ENCODE data around the gene CDHR1.
A peak's percentile ranks its signal among the peaks of the same experiment; 100 is the strongest.

The CDHR1 gene

DNA sequence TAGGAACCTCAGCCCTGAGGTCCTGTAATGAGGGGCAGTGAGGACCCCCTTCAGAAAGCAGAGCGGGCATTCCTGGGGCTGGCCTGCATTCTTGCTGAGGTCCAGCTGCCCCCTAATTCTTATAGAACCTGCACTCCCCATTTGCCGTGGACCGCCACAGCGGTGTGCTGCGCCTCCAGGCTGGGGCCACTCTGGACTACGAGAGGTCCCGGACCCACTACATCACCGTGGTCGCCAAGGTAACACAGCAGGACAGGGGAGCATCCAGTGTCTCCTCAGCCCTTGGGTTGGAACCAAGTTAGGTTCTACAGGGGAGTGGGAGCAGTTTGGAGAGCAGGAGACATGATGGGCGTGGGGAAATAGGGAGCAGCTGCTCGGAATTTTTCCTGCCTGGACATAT, 7.3 kb downstream of the CDHR1 start:
- no peak for DNase-seq

DNA sequence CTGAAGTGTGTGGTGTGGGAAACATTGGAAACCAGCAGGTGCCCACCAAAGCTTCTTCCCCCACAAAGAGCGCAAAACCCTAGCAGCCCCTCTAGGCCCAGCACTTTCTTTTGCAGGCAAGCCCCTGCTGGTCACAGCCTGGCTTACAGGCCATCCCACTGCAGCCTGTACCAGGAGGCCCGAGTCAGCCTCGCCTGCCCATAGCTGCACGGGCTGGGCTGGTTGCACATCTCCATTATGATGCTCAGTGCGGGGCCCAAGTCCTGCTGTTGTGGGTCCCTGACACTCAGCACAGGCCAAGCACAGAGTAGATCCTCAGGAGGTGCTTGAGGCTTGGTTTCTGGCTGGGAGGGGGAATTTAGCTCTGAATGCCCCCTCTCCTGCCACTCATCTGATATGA, 8.0 kb downstream of the CDHR1 start:
- no peak for DNase-seq

DNA sequence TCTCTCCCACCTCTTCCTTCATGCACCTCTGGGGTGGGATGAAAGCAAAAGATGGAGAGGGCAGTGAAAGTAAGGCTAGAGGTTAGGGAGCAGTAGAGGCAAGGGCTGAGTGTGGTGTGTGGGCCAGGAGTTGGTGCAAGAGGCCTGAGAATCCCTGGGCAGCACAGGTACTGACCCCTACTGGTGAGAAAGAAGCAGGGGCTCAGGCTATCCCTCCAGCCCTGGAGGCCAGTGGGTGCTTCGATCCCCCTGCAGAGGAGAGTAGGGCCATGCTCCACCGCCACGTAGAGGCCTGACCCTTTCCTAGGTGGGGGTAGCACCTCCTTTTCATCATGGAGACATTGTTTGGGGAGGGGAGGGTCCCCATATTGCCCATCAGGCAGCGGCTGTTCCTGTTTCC, 9.8 kb downstream of the CDHR1 start:
- DNase-seq, result no peak

DNA sequence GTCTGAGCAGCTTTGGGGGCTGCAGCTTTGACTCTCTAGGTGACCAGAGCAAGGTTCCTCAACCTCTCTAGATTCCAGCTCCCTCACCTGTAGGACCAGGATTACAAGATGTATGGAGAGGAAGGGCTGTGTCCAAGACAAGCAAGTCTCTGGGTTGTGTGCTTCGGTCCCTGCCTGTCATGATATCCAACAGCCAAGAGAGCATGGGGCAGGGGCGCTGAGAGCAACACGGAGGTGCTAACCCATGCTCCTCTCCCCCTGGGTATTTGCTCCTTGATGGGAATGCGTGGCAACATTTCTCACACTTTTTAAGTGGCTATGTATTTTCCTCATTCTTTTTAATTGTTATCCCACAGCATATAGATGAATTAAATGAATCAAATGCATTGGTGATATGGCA, 10.3 kb downstream of the CDHR1 start:
- DNase-seq, result no peak

DNA sequence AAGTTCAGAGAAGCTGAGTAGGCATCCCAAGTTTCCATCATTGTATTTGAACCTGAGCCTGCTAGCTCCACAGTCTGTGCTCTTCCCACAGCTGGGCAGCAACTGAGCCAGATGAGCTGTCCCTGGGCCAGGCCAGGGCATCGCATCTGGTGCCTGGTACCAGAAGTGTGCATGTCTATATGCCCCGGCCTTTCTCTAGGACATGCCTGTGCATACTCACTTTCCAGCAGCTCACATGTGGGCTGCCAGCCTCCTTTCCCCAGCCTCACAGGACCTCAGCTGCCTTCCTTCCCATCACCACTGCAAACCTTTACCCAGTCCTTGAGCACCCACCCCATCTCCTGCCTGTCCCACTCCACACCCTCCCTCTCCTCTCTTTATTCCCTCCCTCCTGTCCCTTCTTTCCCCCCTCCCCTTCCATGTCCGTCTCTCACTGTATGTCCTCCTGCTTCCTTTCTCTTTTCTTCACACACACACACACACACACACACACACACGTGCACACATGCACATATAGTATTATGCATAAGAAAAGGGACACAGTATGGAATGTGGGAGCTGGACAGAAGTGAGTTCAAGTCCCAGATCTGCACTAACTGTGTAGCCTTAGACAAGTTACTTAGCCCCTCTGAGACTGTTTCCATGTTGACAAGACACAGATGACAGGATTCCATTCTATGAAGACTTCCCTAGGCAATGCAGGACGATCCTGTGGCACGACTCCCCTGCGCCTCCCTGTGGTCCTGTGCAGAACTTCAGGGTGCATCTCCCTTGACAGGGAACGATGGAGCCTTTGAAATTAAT, 10.9 kb downstream of the CDHR1 start:
- peak; percentile 61 to 71 for DNase-seq

DNA sequence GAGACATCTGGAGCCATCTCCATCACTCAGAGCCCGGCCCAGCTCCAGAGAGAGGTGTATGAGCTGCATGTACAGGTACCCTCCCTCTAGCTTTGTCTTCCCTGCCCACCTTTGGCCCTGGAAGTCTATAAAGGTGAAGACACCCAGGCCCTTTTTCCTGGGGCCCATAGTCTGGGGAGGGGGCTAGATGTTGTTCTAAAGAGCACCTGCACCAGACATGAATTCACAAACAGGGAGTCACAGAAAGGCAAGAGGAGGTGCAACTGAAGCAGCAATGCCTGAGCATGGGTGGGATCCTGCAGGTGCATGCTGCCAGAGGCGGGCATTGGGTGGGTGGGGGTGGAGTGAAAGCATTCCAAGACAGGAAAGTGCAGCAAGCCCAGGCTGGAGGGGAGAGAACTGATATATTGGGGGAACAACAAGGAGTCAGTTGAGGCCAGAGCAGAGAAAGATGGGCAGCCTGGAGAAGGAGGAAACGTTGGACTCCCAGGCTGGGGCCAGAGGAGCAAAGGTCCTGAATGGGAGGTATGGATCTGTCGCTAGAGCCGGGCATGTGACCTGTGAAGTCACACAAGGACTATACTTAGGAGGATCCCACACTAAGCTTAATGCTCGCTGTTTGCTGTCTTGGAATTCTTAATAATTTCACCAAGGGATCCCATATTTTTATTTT, 11.7 kb downstream of the CDHR1 start:
- no peak for DNase-seq

DNA sequence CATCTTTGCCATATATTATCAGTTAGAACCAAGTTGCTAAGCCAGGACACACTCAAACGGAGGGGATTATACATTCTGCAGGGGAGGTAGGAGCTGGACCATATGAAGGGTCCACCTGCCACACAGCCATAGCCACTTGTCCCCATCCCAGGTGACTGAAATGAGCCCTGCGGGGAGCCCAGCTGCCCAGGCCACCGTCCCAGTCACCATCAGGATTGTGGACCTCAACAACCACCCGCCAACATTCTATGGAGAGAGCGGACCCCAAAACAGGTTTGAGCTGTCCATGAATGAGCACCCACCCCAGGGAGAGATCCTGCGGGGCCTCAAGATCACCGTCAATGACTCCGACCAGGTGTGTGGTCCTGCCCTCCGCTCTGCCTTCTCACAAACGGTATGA, 13.7 kb downstream of the CDHR1 start:
- no peak for DNase-seq

DNA sequence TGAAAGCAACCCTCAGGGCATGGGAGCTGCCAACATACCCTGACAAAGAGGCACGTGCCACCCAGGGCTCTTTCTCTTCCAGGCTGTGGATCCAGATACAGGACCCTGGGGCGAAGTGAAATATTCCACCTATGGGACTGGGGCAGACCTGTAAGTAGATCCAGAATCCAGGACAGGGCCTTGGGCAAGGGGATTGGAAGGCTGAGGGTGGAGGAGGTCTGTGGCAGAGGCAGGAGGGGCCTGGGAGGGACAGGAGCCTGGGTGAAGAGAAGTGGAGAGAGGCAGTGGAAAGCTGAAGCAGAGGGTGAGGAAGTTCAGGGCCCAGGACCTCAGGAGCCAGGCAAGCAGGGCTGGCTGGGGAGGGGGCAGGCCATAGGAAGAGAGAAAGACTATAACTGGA, 17.2 kb downstream of the CDHR1 start:
- DNase-seq, result no peak

DNA sequence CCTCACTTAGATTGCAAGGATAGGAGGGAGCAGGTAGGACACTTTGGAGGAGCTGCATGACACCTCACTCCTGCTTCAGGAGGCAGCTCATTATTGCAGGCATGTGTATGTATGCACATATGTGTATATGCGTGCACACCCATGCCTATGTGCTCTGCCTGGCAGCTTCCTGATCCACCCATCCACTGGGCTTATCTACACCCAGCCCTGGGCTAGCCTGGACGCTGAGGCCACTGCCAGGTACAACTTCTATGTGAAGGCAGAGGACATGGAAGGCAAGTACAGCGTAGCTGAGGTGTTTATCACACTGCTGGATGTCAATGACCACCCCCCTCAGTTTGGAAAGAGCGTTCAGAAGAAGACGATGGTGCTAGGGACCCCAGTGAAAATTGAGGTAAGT, 17.7 kb downstream of the CDHR1 start:
- DNase-seq, result no peak

DNA sequence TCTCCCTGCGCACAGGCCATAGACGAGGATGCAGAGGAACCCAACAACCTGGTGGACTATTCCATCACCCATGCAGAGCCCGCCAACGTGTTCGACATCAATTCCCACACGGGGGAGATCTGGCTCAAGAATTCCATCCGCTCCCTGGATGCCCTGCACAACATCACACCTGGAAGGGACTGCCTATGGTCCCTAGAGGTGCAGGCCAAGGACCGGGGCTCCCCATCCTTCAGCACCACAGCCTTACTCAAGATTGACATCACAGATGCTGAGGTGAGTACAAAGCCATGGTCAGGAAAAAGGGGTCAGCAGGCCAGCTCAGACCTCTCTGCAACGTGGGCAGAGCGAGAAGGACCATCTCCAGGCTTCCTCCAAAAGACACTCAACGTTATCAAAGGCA, 18.7 kb downstream of the CDHR1 start:
- DNase-seq, result no peak

DNA sequence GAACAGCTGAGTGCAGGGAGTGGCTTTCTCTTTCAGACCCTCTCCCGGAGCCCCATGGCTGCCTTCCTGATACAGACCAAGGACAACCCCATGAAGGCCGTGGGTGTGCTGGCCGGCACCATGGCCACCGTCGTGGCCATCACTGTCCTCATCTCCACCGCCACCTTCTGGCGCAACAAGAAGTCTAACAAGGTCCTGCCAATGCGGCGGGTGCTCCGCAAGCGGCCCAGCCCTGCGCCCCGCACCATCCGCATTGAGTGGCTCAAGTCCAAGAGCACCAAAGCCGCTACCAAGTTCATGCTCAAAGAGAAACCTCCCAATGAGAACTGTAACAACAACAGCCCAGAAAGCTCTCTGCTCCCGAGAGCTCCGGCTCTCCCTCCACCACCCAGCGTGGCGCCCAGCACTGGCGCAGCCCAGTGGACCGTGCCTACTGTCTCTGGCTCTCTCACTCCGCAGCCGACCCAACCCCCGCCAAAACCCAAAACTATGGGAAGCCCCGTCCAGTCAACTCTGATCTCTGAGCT, 19.8 kb downstream of the CDHR1 start:
- no peak for DNase-seq

DNA sequence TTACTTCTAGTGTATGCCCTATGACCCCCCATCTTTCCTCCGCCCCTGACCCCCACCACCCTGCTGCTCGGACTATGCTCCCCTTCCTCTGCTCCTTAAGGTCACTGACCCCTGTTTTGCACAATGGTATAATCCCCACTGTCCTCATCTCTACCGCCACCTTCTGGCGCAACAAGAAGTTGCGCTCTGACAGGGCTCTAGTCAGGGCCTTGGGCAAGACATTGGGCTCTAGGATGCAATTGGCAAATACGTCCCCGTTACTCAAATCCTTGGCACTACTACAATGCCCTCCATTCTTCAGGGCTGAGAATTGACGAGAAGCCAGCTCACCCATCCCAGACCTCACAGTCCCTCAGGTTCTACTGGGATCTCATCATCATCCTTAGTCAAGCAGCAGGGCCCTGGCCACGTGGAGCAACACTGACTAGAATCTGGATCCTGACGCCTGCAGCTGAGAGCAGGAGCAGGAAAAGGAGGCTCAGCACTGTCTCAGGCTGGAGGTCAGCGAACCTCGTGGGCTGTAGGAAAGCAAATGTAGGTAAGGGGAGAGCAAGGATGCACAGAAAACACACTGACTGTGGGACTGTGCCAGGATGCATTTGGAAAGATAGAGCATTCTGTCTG, 20.4 kb downstream of the CDHR1 start:
- no peak for DNase-seq

DNA sequence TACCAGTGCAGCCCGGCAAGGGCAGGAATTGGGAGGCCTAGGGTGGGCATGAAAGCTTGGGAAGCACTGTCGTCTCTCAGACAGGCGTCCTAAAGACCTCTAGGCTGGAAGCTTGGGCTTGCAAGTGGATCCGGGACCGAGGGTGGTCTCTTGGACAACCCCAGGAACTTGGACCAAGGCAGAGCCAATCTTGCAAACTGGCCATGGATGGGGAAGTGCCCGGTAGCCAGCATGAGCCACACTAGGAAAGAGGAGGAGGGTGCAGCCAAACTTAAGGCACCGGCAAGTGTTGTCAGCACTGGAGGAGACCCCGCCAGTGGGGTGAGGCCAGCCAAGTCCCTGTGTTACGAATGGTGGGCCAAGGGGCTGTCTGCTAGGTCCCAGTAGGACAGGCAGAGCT, 22.5 kb downstream of the CDHR1 start:
- DNase-seq, result no peak

DNA sequence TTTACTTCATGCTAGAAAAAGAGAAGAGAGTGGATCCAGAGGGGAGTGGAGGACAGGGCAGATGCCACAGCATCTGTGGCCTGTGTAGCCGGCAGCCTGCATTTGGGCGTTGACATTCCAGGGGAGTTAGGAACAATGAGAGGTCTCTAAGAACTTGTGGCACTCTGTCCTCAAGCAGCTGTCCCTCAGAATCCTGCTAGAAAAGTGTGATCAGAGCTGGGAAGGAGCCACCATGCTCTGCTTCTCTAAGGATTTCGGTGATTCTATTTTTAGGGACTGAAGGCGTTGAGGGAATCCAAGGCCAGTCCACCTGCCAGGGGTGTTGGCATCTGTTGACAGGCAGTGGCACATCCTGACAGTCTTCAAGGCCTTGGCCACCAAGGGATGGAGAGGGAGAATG, 23.4 kb downstream of the CDHR1 start:
- no peak for DNase-seq

DNA sequence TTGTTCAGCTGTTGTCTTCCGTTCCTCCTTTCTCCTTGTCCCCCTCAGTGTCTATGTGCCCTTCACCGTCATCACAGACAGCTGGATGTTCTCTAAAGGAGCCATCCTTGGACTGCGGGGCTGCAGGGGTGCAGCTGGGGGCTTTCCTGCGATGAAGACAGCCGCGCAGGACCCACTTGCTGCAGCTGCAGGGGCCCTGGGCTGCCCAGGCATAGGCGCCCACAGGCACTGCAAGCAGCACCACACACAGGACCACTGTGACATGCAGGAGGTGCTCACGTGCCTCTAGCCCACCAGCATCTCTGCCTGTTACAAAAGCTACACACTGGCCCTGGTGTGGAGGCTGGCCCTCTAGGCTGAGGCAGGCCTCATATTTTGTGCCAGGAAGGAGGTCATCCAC, 27.6 kb downstream of the CDHR1 start:
- no peak for DNase-seq

DNA sequence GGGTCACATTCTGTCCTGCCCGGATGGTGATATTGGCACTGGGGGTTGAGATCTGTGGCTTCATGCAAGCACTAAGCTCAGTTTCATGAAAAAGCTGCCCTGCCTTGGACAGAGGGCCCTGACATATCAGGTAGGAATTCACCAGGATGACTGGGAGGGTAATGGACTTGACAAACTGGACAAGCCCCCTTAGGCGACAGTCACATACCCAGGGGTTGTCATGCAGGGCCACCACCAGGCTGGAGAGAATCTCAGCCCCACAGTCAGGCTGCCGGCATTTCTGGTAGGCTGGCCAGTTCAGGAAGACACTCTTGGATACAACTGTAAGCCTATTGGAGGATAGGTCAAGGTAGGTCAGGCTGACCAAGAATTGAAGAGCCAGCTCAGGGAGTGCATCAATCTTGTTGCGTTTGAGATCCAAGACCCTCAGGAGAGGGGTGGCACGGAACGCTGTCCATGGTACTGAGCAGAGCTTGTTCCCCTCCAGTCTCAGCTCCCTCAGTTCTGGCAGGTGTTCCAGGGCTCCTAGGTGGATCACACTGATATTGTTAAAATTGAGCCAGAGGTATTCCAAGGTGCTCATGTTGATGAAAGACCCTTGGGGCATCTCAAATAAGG, 30.2 kb downstream of the CDHR1 start:
- DNase-seq, result no peak

DNA sequence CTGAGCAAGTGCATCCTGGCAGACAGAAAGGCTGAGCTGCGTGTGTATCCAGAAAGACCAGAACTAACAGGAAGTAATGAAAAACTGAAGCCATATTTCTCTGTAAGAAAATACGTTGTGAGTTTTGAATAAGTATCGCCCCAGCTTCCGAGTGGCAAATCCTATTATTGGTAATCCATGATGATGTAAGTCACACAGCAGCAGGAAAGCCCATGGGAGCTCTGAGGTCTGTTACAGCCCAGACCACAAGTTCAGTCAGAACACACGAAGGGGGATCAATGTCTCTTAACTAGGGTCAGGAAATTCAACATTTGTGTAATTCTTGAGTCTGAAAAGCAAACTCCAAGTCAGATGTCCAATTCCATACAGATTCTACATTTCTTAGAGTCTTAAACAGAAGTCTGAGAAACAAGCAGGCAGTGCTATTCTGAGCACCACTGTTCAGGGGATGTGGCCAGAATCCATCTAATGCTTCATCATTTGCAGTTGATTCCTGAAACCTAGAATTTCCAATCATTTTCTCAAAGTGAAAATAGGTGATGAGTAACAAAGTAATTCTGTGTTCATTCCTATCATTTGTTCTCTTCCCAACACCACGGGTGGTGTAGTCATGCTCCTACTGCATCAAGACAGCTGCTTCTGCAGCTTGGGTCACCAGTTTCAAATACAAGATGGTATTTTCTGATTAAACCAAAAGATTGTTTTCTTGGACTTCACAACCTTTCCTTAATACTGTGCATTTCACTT, 31.3 kb downstream of the CDHR1 start, which contains the start of gene LRIT2:
LRIT2 (minus strand) TSS at position 118 of the 747 bp plus-strand sequence; CDS start at position 94, 24 bp downstream.
- no peak for DNase-seq

DNA sequence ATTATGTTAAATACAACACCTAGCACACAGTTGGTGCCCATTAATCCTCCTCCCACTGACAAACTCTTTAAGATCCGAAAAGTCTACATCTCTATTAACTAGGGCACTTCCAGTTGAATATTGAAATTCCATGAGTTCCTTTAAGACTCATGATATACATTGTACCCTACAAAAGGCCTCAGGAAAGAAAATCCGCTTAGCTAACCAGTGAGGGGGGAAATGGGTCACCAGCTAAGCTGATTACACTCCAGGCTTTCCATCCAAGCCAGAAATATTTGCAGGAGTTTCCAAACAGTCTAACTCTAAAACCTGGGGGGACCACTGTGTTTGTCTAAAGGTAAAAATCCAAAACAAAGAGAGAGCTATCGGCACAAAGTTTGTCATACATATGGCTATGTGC, 32.3 kb downstream of the CDHR1 start:
- no peak for DNase-seq

DNA sequence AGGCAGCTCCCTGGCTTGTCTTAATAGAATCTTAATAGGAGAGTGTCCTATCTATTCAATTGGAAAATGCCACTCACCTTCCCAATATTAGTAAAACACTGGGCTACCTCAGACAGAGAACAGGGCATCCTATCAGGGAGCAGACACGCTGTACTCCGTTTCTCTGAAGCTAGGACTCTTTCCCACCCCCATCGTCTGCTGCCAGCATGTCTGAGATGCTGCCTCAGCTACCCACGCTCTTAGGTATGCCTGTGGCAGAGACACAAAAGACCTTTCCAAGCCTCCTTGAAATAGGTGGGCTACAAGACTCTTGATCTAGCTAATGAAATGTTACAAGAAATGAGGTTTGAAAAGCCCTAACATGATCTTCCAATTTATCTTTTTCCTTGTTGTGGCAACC, 33.5 kb downstream of the CDHR1 start:
- DNase-seq, result no peak

DNA sequence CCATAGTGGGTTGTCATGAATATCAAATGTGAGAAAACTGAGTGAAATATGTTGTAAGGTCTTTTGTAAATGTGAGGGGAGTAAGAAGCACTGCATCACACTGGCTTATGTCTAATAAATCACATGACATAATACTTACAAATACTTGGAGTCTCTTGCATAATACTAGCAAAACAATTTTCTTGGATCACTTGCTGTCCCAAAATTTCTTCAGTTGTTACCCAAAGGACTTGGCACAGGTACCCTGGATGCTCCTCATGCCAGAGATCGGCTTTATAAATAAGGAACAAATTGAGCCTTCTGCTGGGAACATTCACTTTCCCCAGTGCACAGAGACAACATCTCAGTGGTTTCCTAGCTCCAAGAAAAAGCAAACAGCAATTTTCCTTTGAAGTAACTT, 36.0 kb downstream of the CDHR1 start:
- no peak for DNase-seq

DNA sequence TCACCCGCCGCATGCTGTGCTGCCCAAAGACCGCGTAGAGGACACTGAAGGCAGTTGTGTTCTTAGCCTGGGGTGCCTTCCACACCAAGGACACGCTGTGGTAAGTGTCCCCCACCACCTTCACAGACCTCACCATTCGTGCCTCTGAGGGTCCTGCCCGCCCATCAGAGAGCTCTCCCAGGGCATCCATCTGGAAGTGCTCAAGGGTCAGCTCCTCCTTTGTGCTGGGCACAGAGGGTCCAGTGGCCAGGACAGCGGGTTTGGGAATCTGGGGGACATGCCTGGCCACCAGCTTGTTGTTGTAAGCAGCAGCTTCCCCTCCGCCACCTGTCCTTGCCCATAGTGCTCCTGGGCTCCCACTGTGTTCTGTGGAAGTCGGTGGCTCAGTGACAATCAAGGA, 38.0 kb downstream of the CDHR1 start:
- no peak for DNase-seq

DNA sequence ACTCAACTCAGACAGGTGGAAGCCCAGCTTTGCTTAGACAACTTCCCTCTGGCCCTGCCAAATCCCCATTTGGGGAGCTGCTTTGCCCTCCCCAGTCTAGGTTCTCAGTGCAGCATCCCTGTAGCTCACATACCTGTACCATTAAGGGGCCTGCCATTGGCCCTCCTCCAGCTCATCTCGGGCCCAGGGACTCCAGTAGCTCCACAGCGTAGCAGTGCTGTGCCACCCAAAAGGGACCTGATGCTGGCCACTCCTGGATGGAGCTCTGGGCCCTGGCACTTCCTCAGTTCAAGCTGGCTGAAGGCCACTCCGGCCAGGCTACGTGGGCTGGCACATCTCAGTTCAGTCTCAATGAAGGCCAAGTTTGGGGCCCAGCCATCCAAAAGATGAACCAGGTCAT, 39.6 kb downstream of the CDHR1 start:
- no peak for DNase-seq

DNA sequence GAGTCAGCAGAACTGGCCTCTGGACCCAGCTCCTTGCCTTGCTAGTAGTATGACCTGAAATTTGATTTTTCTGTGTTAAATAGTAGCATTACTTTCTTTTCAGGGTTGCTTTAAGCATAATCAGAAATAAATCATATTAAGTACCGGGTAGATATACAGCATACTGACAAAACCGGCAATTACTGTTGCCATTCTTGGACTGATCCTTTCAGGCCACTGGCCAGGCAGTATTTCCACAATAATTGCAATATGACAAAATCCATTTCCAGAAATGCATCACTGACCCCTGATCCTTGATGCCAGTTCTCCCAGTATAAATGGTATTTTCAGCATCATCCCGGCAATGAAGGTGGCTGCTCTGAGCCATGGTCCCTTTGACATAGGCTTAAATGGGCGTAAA, 40.1 kb downstream of the CDHR1 start:
- DNase-seq, result no peak
